ENCODE measurements around the gene CKS1B. TPM values are rescaled to one million over a fixed set of nuclear protein-coding genes. Genes with fewer than 3 reads are reported as not detected.

CKS1B gene
- polyA plus RNA-seq, 1 donor from 2014 or later = 29.0 TPM

DNA sequence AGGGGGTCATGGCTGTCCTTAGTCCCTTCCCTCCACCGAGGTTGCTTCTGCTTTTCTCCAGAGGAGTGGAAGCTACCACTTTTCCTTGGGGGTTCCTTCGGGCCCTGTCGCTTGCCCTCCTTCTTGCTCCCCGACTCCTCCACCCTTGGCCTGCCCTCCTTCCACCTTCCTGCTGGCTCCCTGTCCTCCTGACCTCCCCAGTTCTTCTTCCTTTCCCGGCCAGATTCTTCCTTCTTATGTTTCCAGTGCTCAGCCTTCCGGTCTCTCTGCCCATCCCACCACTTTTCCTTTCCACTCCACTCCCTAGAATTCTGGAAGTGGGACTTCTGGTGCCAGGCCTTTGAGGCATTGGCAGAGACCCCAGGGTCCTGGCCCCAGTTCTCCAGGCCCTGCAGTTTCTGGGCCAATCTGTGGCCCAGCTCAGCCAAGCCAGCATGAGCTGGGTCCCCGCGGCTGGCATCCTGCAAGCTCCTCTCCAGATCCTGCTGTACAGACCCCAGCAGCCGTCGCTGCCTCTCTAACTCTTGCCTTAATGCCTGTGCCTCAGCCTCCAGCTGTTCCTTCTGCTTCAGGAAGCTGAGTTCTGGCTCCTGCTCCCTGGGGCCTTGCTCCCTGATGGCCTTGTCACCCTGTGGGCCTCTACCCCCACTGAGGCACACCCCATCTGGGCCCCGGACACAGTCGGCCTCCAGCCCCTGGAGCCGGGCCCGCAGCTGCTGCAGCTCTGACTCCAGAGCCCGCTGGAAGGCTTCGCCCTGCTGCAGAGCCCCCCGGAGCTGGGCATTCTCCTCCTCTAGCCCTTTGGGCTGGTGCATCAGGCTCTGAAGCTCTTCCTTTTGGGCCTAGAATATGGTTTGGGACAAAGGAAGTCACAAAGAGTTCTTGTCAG is 28.3 kb upstream of the CKS1B start:
- H3K27me3 ChIP-seq (ENCODE audit: insufficient read depth, low read depth, low read length) = no peaks in the 10 kb centered on the region
- TF ChIP-seq, protein P1, sequence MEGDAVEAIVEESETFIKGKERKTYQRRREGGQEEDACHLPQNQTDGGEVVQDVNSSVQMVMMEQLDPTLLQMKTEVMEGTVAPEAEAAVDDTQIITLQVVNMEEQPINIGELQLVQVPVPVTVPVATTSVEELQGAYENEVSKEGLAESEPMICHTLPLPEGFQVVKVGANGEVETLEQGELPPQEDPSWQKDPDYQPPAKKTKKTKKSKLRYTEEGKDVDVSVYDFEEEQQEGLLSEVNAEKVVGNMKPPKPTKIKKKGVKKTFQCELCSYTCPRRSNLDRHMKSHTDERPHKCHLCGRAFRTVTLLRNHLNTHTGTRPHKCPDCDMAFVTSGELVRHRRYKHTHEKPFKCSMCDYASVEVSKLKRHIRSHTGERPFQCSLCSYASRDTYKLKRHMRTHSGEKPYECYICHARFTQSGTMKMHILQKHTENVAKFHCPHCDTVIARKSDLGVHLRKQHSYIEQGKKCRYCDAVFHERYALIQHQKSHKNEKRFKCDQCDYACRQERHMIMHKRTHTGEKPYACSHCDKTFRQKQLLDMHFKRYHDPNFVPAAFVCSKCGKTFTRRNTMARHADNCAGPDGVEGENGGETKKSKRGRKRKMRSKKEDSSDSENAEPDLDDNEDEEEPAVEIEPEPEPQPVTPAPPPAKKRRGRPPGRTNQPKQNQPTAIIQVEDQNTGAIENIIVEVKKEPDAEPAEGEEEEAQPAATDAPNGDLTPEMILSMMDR (IDR thresholded peaks at IDR 0.05; ENCODE audit: poor library complexity, severe bottlenecking) = no peak
- TF ChIP-seq MXI1 (conservative IDR thresholded peaks at IDR 0.05; ENCODE audit: poor library complexity, severe bottlenecking) = no peak
- no peak for TF ChIP-seq EP300 (conservative IDR thresholded peaks at IDR 0.05; ENCODE audit: poor library complexity, severe bottlenecking)
- TF ChIP-seq, protein P2, sequence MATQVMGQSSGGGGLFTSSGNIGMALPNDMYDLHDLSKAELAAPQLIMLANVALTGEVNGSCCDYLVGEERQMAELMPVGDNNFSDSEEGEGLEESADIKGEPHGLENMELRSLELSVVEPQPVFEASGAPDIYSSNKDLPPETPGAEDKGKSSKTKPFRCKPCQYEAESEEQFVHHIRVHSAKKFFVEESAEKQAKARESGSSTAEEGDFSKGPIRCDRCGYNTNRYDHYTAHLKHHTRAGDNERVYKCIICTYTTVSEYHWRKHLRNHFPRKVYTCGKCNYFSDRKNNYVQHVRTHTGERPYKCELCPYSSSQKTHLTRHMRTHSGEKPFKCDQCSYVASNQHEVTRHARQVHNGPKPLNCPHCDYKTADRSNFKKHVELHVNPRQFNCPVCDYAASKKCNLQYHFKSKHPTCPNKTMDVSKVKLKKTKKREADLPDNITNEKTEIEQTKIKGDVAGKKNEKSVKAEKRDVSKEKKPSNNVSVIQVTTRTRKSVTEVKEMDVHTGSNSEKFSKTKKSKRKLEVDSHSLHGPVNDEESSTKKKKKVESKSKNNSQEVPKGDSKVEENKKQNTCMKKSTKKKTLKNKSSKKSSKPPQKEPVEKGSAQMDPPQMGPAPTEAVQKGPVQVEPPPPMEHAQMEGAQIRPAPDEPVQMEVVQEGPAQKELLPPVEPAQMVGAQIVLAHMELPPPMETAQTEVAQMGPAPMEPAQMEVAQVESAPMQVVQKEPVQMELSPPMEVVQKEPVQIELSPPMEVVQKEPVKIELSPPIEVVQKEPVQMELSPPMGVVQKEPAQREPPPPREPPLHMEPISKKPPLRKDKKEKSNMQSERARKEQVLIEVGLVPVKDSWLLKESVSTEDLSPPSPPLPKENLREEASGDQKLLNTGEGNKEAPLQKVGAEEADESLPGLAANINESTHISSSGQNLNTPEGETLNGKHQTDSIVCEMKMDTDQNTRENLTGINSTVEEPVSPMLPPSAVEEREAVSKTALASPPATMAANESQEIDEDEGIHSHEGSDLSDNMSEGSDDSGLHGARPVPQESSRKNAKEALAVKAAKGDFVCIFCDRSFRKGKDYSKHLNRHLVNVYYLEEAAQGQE (IDR thresholded peaks at IDR 0.05; ENCODE audit: borderline replicate concordance) = no peak
- no peak for TF ChIP-seq POLR2AphosphoS5 (IDR thresholded peaks at IDR 0.05)
- TF ChIP-seq SMC3 (conservative IDR thresholded peaks at IDR 0.05; ENCODE audit: poor library complexity) = no peak
- no peak for TF ChIP-seq EZH2 (IDR thresholded peaks at IDR 0.05; ENCODE audit: borderline replicate concordance, insufficient read depth, low read length, poor library complexity, severe bottlenecking)
- no peak for TF ChIP-seq RAD21 (conservative IDR thresholded peaks at IDR 0.05)
- no peak for TF ChIP-seq TAF1 (IDR thresholded peaks at IDR 0.05; ENCODE audit: low read depth)
- no peak overlapping the region for H2AFZ ChIP-seq (ENCODE audit: low read depth, low read length)
- H3K36me3 ChIP-seq (ENCODE audit: insufficient read depth, low read length) = no peaks in the 10 kb centered on the region
- H3K9ac ChIP-seq (ENCODE audit: low read length) = no peak overlapping the region
- H3K9me3 ChIP-seq (ENCODE audit: low read length) = no peaks in the 10 kb centered on the region
- H3K4me2 ChIP-seq (ENCODE audit: low read length) = no peak overlapping the region
- no peaks in the 10 kb centered on the region for H3K9me2 ChIP-seq (ENCODE audit: insufficient read depth, low read length)
- no peak overlapping the region for H3K27ac ChIP-seq (ENCODE audit: low read length)
- H3K79me2 ChIP-seq (replicated peaks; ENCODE audit: insufficient read depth, low read length) = no peaks in the 10 kb centered on the region
- H4K20me1 ChIP-seq (ENCODE audit: insufficient read depth) = no peaks in the 10 kb centered on the region
- H3K4me3 ChIP-seq (ENCODE audit: low read length) = no peak overlapping the region
- no peaks in the 10 kb centered on the region for H3F3A ChIP-seq (ENCODE audit: insufficient read depth, low read length, poor library complexity, severe bottlenecking)

DNA sequence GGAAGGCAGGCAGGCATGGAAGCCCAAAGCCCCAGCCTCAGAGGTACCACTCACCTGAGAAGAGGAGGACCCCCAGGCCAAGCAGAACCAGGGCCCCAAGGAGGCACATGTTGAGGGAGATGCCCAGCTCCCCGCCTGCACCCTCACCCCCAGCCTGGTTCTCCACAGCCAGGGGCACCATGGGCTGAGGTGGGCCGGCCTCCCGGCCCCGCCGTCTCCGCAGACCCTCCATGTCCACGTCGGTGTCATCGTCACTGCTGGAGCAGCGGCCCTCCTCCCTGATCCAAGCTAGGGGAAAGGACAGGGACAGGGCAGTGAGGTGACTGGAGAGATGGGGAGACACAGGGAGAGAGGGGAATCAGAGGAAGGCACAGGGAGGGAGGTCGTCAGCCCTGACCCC is 26.4 kb upstream of the CKS1B start:
- Histone ChIP-seq H3K4me2 (ENCODE audit: low read length) (no peak overlapping the region), H3K4me3 (ENCODE audit: low read length) (no peak overlapping the region), H3K79me2 (replicated peaks; ENCODE audit: insufficient read depth, low read length) (peaks cover 5% of the 10 kb centered on the region), H4K20me1 (ENCODE audit: insufficient read depth) (no peaks in the 10 kb centered on the region), H3K36me3 (ENCODE audit: insufficient read depth, low read length) (no peaks in the 10 kb centered on the region), H2AFZ (ENCODE audit: low read depth, low read length) (no peak overlapping the region), H3K27ac (ENCODE audit: low read length) (no peak overlapping the region), H3K9ac (ENCODE audit: low read length) (no peak overlapping the region), H3K27me3 (ENCODE audit: insufficient read depth, low read depth, low read length) (no peaks in the 10 kb centered on the region), H3K9me2 (ENCODE audit: insufficient read depth, low read length) (no peaks in the 10 kb centered on the region), H3K9me3 (ENCODE audit: low read length) (no peaks in the 10 kb centered on the region), H3F3A (ENCODE audit: insufficient read depth, low read length, poor library complexity, severe bottlenecking) (no peaks in the 10 kb centered on the region)
- TF ChIP-seq TAF1 (IDR thresholded peaks at IDR 0.05; ENCODE audit: low read depth) = no peak
- no peak for TF ChIP-seq EZH2 (IDR thresholded peaks at IDR 0.05; ENCODE audit: borderline replicate concordance, insufficient read depth, low read length, poor library complexity, severe bottlenecking)
- TF ChIP-seq EP300 (conservative IDR thresholded peaks at IDR 0.05; ENCODE audit: poor library complexity, severe bottlenecking) = no peak
- no peak for TF ChIP-seq POLR2AphosphoS5 (IDR thresholded peaks at IDR 0.05)
- no peak for TF ChIP-seq RAD21 (conservative IDR thresholded peaks at IDR 0.05)
- TF ChIP-seq, protein P1 (IDR thresholded peaks at IDR 0.05; ENCODE audit: poor library complexity, severe bottlenecking) = no peak
- TF ChIP-seq, protein P2 (IDR thresholded peaks at IDR 0.05; ENCODE audit: borderline replicate concordance) = no peak
- TF ChIP-seq SMC3 (conservative IDR thresholded peaks at IDR 0.05; ENCODE audit: poor library complexity) = no peak
- TF ChIP-seq MXI1 (conservative IDR thresholded peaks at IDR 0.05; ENCODE audit: poor library complexity, severe bottlenecking) = no peak
